NCI-H1092 treated with DMSO at 0.1 percent for 48 hours (cell line): ENCODE data around the gene KIAA0586.
"Not testable (repeated sequence)": the region's sequence is repeated elsewhere in the genome, so short reads cannot be mapped to it uniquely, and the experiment has no call there.

Source experiments
- DNase-seq: peaks from one replicate; lab custom pipeline; 2025; lab: John Stamatoyannopoulos, UW

KIAA0586 gene

GRCh38 chr14:58427281-58428117, at the start of gene KIAA0586, which contains the start of gene TIMM9:
Gene KIAA0586 (plus strand): TSS chr14:58427719. CDS start chr14:58428265, 546 bp downstream.
Gene TIMM9 (minus strand): TSS chr14:58427531. CDS start chr14:58411945, 15,586 bp downstream.
- peak; percentile 99 for DNase-seq

DNA sequence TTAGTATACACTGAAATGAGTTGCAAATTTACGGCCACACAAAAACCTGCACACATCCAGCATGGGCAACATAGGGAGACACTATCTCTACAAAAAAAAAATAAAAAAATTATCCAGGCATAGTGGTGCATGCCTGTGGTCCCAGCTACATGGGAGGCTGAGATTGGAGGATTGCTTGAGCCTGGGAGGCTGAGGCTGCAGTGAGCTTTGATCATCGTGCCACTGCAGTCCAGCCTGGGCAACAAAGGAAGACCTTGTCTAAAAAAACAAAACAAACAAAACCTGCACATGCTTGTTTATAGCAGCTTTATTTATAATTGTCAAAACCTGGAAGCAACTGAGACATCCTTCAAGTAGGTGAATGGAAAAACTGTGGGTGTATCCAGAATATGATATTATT, 36.7 kb upstream of the KIAA0586 start:
- DNase-seq, result no peak

- DNase-seq, result no peak
Observed at GRCh38 chr14:58395562-58395811, 32.0 kb upstream of the KIAA0586 start.

DNA sequence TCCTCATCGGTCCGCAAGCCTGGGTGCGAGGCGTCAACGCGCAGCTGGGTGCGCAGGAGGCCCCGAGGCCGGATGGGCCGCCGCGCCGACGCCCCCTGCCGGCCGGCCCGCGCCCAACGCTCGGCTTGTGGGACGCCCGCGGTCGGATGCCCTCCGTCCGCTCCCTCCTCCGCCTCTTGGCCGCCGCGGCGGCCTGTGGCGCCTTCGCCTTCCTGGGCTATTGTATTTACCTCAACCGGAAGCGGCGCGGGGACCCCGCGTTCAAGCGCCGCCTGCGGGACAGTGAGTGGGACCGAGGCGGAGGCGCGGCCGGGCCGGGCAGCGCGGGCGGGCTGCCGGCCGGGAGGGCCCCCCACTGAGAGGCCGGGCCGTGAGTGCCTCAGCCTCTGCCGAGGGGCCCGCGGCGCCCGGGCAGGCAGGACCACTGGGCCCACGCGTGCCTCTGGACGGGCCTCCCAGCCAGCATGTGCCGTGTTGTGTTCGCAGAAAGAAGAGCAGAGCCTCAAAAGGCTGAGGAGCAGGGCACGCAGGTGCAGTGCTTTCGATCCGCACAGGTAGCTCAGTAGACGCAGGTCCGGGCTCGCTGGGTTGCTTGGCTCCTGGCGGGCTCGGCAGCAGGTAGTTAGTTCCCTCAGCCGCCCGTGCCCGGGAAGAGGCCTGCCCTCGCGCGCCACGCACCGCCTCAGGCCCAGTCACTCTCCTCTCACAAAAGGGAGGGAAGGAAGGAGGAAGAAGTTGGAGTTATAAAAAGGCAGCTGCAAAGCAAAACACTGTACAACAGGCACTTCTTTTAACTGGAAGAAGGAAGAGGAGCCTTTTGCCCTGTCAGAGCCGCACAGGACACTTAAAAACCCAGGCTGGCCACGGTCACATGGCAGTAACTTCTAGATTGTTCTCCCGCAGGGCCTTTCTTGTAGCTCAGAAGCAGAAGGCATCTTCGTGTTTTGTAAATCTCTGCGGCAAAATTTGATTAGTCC, 31.4 kb upstream of the KIAA0586 start, which contains the start of gene TOMM20L:
Gene TOMM20L, plus strand, starts transcription at position 119 of the 977 bp plus-strand sequence. Its CDS starts 28 bp downstream, at position 147.
- DNase-seq, result peak; percentile 50

DNA sequence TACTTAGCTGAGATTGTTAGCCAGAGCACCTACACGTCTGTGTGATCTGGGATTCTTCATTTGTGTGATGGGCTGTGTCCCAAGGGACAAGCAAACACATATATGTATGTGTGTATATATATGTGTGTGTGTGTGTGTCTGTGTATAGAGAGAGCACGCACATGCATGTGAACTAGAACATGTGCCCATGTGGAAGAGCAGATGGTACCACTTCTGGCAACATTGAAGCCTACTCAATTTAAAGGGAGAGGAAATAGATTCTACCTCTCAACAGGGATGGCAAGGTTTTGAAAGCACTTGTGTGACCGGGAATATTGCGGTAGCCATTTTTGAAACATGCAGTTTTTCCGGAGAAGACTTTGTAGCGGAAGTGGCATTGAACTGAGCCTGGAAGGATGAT, 30.4 kb upstream of the KIAA0586 start:
- DNase-seq, result no peak

GRCh38 chr14:58398495-58398894, 29.0 kb upstream of the KIAA0586 start:
- DNase-seq, result no peak

DNA sequence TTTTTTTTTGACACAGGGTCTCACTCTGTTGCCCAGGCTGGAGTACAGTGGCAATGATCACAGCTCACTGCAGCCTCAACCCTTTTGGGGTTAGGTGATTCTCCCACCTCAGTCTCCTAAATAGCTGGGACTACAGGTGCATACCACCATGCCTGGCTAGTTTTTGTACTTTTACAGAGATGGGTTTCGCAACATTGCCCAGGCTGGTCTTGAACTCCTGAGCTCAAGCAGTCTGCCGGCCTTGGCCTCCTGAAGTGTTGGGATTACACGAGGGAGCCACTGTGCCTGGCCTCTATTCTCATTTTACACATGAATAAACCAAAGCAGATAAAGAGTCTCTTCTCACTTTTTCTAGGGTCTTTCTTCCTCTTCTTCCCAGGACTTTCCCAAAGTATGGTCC, 28.6 kb upstream of the KIAA0586 start:
- no peak for DNase-seq

DNA sequence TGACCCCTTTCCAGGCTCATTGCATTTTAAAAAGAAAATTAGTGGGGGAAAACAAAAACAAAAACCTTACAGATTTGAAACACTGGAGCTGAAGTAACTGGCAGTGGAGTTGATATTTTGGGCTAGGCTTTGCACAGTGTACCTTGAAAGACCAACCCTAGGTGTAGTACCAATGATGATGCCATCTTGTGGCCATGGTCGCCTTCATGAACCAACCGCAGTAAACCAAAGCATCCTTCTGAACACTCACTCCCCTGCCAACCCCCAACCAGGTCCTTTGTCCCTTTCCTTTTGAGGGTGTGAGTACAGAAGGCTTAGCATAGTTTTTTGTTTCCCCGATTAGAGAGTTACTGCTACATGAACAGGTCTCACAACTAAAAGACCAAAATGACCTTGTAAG, 25.9 kb upstream of the KIAA0586 start:
- DNase-seq, result no peak

DNA sequence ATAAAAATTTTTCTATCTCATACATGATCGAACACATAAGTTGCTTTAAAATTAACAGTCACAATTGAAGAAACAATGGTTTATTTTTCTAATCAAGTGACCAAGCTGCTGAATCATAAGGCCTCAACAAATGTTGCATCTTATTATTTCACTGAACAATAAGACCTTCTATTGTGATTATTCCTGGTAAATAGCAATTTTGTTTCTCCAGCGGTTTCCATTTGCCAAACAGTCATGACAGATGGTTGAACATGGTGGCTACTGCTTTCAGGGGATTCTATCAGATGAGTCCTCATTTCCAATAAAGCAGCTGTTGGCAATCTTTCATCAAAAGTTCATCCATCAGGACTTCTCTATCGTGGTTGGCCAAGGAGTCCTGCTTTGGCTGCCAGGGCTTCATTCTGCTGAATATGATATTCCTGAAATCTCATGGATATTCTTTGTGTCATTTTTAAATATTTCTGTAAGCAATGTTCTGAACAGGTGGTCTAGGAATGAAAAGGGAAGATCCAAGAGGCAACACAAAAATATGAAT, 18.8 kb upstream of the KIAA0586 start:
- DNase-seq, result no peak

DNA sequence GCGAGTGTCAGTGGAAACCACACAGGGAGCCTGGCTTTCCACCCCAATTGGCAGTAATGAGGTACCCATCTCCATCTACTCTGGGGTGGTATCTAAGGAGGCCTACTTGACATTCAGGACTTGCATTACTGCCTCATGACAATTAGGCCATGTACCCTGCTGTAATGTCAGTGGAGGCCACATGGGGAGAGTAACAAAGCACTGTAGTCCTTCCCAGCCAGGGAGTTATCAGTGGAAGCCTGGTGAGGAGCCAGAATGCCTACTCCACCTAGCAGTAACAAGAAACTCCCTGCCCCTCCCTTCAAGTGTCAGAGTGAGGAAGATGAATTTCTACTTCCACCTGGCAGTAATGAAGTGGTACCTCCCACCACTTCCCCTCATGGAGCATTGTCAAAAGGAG, 12.7 kb upstream of the KIAA0586 start:
- no peak for DNase-seq

- DNase-seq, result no peak
Observed at GRCh38 chr14:58415636-58416547, 11.6 kb upstream of the KIAA0586 start.

DNA sequence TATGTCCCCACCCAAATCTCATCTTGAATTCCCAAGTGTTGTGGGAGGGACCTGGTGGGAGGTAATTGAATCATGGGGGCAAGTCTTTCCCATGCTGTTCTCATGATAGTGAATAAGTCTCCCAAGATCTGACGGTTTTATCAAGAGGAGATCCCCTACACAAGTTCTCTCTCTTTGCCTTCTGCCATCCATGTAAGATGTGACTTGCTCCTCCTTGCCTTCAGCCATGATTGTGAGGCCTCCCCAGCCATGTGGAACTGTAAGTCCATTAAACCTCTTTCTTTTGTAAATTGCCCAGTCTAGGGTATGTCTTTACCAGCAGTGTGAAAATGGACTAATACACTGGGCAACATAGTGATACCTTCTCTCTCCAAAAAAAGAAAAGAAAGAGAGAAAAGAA, 10.6 kb upstream of the KIAA0586 start:
- DNase-seq, result not testable (repeated sequence)

GRCh38 chr14:58426670-58427280, 744 bp upstream of the KIAA0586 start:
- peak; percentile 91 for DNase-seq

- peak; percentile 58 for DNase-seq
Observed at GRCh38 chr14:58428118-58428683, 682 bp downstream of the KIAA0586 start.

DNA sequence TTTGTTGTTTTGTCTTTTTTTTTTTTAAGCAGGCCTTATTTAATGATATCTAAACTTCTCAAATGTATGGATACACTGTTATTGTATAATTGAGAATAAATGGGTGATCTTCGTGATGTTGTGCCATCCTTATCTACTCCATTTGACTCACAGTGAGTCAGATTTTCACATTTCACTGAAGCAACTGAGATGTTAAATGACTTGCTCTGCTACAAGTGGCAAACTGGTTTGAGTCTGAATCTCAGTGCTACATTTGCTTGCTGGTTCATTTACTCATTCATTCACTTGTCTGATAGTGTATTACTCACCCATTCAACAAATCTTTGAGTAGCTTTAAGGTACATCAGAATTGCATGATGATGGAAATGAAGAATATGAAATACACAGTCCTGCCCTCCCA, 2.6 kb downstream of the KIAA0586 start:
- DNase-seq, result no peak

DNA sequence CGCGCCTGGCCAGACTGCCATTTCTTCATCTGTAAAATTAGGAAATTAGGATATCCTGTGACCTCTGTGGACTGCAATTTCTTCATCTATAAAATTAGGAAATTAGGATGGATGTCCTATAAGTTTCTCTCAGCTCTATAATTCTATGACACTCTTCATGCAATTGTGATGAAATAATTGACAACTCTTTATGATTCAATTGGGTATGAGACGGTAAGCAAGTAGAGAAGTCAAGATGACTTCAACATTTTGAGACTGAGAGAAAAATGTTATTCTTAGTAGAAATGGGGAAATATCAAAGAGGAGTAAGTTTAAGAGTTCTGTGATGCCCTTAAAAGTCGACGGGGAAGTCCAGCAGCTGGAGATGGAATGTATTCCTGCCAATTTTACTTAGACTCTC, 12.0 kb downstream of the KIAA0586 start:
- no peak for DNase-seq

DNA sequence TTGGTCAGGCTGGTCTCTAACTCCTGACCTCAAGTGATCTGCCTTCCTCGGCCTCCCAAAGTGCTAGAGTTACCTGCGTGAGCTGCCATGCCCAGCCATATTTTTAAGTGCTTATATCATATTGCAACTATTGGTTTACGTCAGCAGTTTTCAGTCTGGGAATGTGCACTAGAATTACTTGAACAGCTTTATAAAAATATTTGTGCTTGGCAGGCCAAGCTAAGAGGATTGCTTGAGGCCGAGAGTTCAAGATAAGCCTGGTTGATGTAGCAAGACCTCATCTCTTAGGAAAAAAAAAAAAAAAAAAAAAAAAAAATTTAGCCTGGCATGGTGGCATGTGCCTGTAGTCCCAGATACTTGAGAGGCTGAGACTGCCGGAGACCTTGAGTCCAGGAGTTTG, 17.1 kb downstream of the KIAA0586 start:
- no peak for DNase-seq

DNA sequence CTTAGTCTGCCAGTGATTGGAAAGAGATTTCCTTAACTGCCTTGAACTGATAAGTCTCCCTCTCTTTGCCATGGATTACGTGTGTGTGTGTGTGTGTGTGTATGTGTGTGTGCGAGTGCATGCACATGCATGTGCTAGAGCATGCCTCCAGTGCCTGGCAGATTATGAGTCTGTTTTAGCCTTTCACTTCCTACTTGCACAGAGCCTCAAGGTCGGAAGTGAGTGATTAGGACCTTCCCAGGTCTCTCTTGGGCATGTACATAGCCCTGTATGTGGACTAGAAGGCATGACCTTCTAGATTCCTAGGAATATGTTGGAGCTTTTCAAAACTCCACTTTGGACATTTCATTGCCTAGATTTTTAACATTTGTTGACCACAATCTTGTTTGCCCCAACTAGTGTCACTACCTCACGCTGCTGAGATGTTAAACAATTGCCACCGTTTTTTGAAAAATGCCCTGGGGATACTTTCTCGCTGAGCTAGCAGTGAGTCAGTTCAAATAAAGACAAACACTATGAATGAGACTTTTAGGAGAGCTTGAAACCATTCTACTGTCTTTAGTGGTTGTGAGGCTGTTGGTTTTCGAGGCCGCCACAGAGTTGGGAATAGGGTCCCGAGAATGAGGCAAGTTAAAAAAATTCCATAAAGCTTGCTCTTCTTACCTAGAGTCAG, 28.2 kb downstream of the KIAA0586 start:
- DNase-seq, result no peak

DNA sequence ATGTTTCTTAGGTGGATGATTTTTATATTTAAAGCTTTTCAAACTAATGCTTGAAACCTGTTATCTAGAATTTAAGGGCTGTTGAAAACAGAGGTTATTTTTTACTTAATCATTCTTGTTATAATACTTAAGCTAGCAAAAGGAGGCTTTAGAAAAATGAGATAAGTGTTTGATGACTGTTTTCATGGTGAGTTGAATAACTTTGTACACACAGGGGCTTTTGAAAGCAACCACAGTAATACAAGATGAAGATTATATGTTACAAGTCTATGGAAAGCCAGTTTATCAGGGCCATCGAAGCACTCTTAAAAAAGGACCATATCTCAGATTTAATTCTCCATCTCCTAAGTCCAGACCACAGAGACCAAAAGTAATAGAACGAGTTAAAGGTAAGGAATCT, 33.3 kb downstream of the KIAA0586 start:
- DNase-seq, result no peak

- DNase-seq, result no peak
Observed at GRCh38 chr14:58463147-58463546, 35.6 kb downstream of the KIAA0586 start.
